A549 (cell line): ENCODE measurements around the gene COX14. TPM values are rescaled to one million over a fixed set of nuclear protein-coding genes. Genes with fewer than 3 reads are reported as not detected.

Experiments used
- ATAC-seq, 2 experiments: fragments of 200-7000 bp in 1 of 2; fragments of >200 bp in 1 of 2; cut with Nextera tagmentation in 1 of 2; cut with Tn5 transposase in 1 of 2; 3 replicates each; pipeline versions ENCODE4 v1.8.0 to v1.9.1; 2018 to 2020; ENCODE audit warnings: mild to moderate bottlenecking in 1 of 2, moderate library complexity in 1 of 2
- CTCF ChIA-PET: fragments of 300-600 bp; sonication (Branson Sonifier 250); formaldehyde crosslinking; extraction: SDS; loops from one replicate; lab custom pipeline; 2021; ENCODE audit warnings: antibody characterized with exemption, inconsistent platforms; lab: Yijun Ruan, JAX
- POLR2A ChIA-PET: fragments of 350-600 bp; formaldehyde crosslinking; extraction: SDS; loops from one replicate; lab custom pipeline; 2021; ENCODE audit warnings: antibody characterized with exemption, inconsistent platforms; lab: Yijun Ruan, JAX
- DNase-seq, 2 experiments: peaks; one replicate each; pipeline versions ENCODE4 v3.0.0 to v3.0.0-alpha.2; 2011 to 2016; ENCODE audit warnings: low read depth in 1 of 2, low spot score in 1 of 2
- FAIRE-seq: peaks from 2 replicates; lab custom pipeline; 2011; peaks lifted over from hg19 to GRCh38; lab: Jason Lieb, UNC
- H3K27ac ChIP-seq, 2 experiments: fragments of >200 bp; sonication (Bioruptor Twin); formaldehyde crosslinking; 3 replicates each; pipeline ENCODE4 v1.5.1; 2016 to 2017
- H3K4me1 ChIP-seq: fragments of >200 bp; sonication (Bioruptor Twin); formaldehyde crosslinking; 3 replicates; pipeline ENCODE4 v1.6.1; 2016
- H3K4me2 ChIP-seq: fragments of >200 bp; sonication (Bioruptor Twin); formaldehyde crosslinking; 3 replicates; pipeline ENCODE4 v1.6.1; 2016
- H3K4me3 ChIP-seq: fragments of >200 bp; sonication (Bioruptor Twin); formaldehyde crosslinking; 3 replicates; pipeline ENCODE4 v1.5.1; 2016
- H3K9me3 ChIP-seq: fragments of >200 bp; sonication (Bioruptor Twin); formaldehyde crosslinking; 3 replicates; pipeline ENCODE4 v1.6.1; 2016
- EP300 ChIP-seq, 2 experiments: fragments of >200 bp; sonication (Bioruptor Twin); formaldehyde crosslinking; IDR thresholded peaks; 2 replicates in 1 of 2; 3 replicates in 1 of 2; pipeline ENCODE4 v1.6.1; 2016 to 2017
- FOSL2 ChIP-seq, 2 experiments: fragments of 450-650 bp in 1 of 2; fragments of >200 bp in 1 of 2; sonication (Bioruptor Twin) in 1 of 2; formaldehyde crosslinking; IDR thresholded peaks; 2 replicates each; pipeline versions ENCODE4 v1.5.0 to v1.6.1; 2016 to 2020; ENCODE audit warnings: mild to moderate bottlenecking in 1 of 2, moderate library complexity in 1 of 2
- GATA3 ChIP-seq: IDR thresholded peaks from 2 replicates; pipeline ENCODE4 v1.6.1; 2012; ENCODE audit warnings: borderline replicate concordance
- HDAC2 ChIP-seq: fragments of 200-600 bp; sonication (generic); IDR thresholded peaks from 2 replicates; pipeline ENCODE4 v1.6.1; 2016
- HOXB13 ChIP-seq: fragments of 250-450 bp; sonication (Bioruptor Pico); IDR thresholded peaks from 2 replicates; pipeline ENCODE4 v1.5.0; 2020; ENCODE audit warnings: low read depth, mild to moderate bottlenecking, moderate library complexity
- JUN ChIP-seq, 2 experiments: fragments of >200 bp; sonication (Bioruptor Twin); formaldehyde crosslinking; IDR thresholded peaks; 2 replicates in 1 of 2; 3 replicates in 1 of 2; pipeline ENCODE4 v1.6.1; 2016 to 2017
- KDM1A ChIP-seq: fragments of 200-600 bp; sonication (generic); IDR thresholded peaks from 2 replicates; pipeline ENCODE4 v1.6.1; 2016; ENCODE audit warnings: low read depth, mild to moderate bottlenecking
- MAFK ChIP-seq: fragments of 450-650 bp; IDR thresholded peaks from 2 replicates; pipeline ENCODE4 v1.6.1; 2014; ENCODE audit not compliant: partially characterized antibody
- MYC ChIP-seq: IDR thresholded peaks from 2 replicates; pipeline ENCODE4 v1.6.1; 2012; ENCODE audit warnings: mild to moderate bottlenecking, inconsistent platforms, low read length, improper control_type of control experiment, borderline replicate concordance
- NFE2L2 ChIP-seq: fragments of 150-350 bp; conservative IDR thresholded peaks from 2 replicates; pipeline ENCODE4 v1.6.1; 2014; ENCODE audit warnings: low read length
- NPAS2 ChIP-seq: fragments of 250-450 bp; sonication (Bioruptor Pico); IDR thresholded peaks from 2 replicates; pipeline ENCODE4 v1.8.0; 2022; ENCODE audit warnings: mild to moderate bottlenecking, moderate library complexity, borderline replicate concordance
- NR3C1 ChIP-seq: fragments of >200 bp; sonication (Bioruptor Twin); formaldehyde crosslinking; IDR thresholded peaks from 3 replicates; pipeline ENCODE4 v1.6.1; 2017
- PHF8 ChIP-seq: fragments of 200-600 bp; sonication (generic); IDR thresholded peaks from 2 replicates; pipeline ENCODE4 v1.6.1; 2016; ENCODE audit warnings: low read depth, mild to moderate bottlenecking, antibody characterized with exemption, moderate library complexity, borderline replicate concordance
- POLR2A ChIP-seq: IDR thresholded peaks from 2 replicates; pipeline ENCODE4 v1.6.1; 2012; ENCODE audit warnings: mild to moderate bottlenecking, low read length
- RNF2 ChIP-seq: fragments of 200-600 bp; sonication (generic); IDR thresholded peaks from 2 replicates; pipeline ENCODE4 v1.6.1; 2016; ENCODE audit warnings: low read depth, mild to moderate bottlenecking, antibody characterized with exemption, moderate library complexity, borderline replicate concordance
- TFCP2L1 ChIP-seq: fragments of 250-450 bp; sonication (Bioruptor Pico); IDR thresholded peaks from 2 replicates; pipeline ENCODE4 v1.5.0; 2021; ENCODE audit warnings: mild to moderate bottlenecking
- ZFP36 ChIP-seq: fragments of 450-650 bp; IDR thresholded peaks from 2 replicates; pipeline ENCODE4 v1.6.1; 2014; ENCODE audit warnings: borderline replicate concordance; ENCODE audit not compliant: partially characterized antibody
- ZNF302 ChIP-seq: fragments of 250-450 bp; sonication (Bioruptor Pico); IDR thresholded peaks from 2 replicates; pipeline ENCODE4 v1.9.0; 2021; ENCODE audit warnings: inconsistent platforms, mild to moderate bottlenecking, moderate library complexity
- ZSCAN20 ChIP-seq: fragments of 250-450 bp; sonication (Bioruptor Pico); IDR thresholded peaks from 2 replicates; pipeline ENCODE4 v1.8.0; 2022; ENCODE audit warnings: mild to moderate bottlenecking, moderate library complexity
- WGBS: methylation state at CpG from one replicate; pipeline ENCODE4 v1.1.6; 2017; ENCODE audit errors: missing lambda C conversion rate; 5-methylcytosine and 5-hydroxymethylcytosine counted together
- polyA plus RNA-seq, 4 experiments: library from polyadenylated mRNA; depleted of rRNA in 3 of 4; stranded (reverse); fragments of >200 nt; fragmentation: RNase III in 1 of 4; extraction: RNeasy Plus Mini Kit Qiagen cat#74134 plus additional on column Dnase treatment in 1 of 4; gene quantifications; 2 replicates in 3 of 4; 3 replicates in 1 of 4; pipeline ENCODE4 v1.2.3, GENCODE V29; 2011 to 2017
- TF ChIP-seq, protein P1 (sequence below): fragments of >200 bp; sonication (Bioruptor Twin); formaldehyde crosslinking; IDR thresholded peaks from 2 replicates; pipeline ENCODE4 v1.6.1; 2016
- TF ChIP-seq, protein P2 (sequence below): IDR thresholded peaks from 2 replicates; pipeline ENCODE4 v1.6.1; 2012; ENCODE audit warnings: low read depth, borderline replicate concordance
- TF ChIP-seq, protein P3 (sequence below): fragments of 250-450 bp; sonication (Bioruptor Pico); IDR thresholded peaks from 2 replicates; pipeline ENCODE4 v1.5.0; 2020; ENCODE audit warnings: low read depth, mild to moderate bottlenecking, moderate library complexity
- TF ChIP-seq, protein P4 (sequence below): fragments of 450-650 bp; IDR thresholded peaks from 2 replicates; pipeline ENCODE4 v1.6.1; 2014; ENCODE audit warnings: antibody characterized with exemption
- TF ChIP-seq, protein P5 (sequence below): fragments of >200 bp; sonication (Bioruptor Twin); formaldehyde crosslinking; IDR thresholded peaks from 3 replicates; pipeline ENCODE4 v1.5.1; 2016
- TF ChIP-seq, protein P6 (sequence below): fragments of >200 bp; sonication (Bioruptor Twin); formaldehyde crosslinking; IDR thresholded peaks from 3 replicates; pipeline ENCODE4 v1.6.1; 2016

COX14 gene
- polyA plus RNA-seq, 2 of the 4 experiments (the other 2 are of a cell fraction): 93.3 to 134 TPM

DNA sequence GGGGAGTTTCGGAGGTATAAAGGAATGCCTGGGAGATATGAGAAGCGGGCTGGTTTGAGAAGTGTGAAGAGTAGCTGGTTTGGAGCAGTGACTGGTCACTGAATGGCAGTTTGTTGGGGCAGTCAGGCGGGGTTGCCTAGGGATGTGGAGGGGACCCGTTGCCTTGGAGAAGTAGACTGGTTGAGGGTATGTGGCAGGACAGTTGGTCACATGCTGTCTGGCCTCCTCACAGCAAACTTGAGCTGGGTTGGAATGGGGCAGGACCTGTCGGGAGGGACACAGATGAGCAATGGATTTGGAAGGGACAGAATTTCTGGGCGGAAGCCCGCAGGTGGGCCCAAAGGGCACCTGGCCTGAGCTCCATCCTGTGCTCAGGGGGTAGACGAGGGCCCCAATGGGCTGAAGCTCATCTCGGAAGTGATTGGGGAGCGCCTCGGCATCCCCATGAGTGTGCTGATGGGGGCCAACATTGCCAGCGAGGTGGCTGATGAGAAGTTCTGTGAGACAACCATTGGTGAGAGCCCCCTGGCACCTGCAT lies 6.1 kb upstream of the COX14 start:
- DNase-seq: no peak
- TF ChIP-seq KDM1A: no peak
- no peak for TF ChIP-seq HDAC2
- no peak for TF ChIP-seq GATA3
- no peak for TF ChIP-seq ZNF302 (CRISPR knock-in tag)
- TF ChIP-seq, protein P1, sequence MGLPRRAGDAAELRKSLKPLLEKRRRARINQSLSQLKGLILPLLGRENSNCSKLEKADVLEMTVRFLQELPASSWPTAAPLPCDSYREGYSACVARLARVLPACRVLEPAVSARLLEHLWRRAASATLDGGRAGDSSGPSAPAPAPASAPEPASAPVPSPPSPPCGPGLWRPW: no peak
- TF ChIP-seq, protein P2, sequence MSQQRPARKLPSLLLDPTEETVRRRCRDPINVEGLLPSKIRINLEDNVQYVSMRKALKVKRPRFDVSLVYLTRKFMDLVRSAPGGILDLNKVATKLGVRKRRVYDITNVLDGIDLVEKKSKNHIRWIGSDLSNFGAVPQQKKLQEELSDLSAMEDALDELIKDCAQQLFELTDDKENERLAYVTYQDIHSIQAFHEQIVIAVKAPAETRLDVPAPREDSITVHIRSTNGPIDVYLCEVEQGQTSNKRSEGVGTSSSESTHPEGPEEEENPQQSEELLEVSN: no peak
- TF ChIP-seq JUN (IDR thresholded peaks at IDR 0.05): no peak
- no peak for TF ChIP-seq NR3C1
- TF ChIP-seq NPAS2 (CRISPR knock-in tag): no peak
- TF ChIP-seq, protein P3, sequence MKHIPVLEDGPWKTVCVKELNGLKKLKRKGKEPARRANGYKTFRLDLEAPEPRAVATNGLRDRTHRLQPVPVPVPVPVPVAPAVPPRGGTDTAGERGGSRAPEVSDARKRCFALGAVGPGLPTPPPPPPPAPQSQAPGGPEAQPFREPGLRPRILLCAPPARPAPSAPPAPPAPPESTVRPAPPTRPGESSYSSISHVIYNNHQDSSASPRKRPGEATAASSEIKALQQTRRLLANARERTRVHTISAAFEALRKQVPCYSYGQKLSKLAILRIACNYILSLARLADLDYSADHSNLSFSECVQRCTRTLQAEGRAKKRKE (CRISPR knock-in tag): no peak
- no peak for TF ChIP-seq PHF8
- no peak for TF ChIP-seq MYC
- TF ChIP-seq RNF2: no peak
- TF ChIP-seq HOXB13 (CRISPR knock-in tag): no peak
- TF ChIP-seq, protein P4, sequence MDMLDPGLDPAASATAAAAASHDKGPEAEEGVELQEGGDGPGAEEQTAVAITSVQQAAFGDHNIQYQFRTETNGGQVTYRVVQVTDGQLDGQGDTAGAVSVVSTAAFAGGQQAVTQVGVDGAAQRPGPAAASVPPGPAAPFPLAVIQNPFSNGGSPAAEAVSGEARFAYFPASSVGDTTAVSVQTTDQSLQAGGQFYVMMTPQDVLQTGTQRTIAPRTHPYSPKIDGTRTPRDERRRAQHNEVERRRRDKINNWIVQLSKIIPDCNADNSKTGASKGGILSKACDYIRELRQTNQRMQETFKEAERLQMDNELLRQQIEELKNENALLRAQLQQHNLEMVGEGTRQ: no peak
- TF ChIP-seq EP300 (IDR thresholded peaks at IDR 0.05): no peak
- no peak for TF ChIP-seq POLR2A
- TF ChIP-seq TFCP2L1 (CRISPR knock-in tag): no peak
- TF ChIP-seq, protein P5, sequence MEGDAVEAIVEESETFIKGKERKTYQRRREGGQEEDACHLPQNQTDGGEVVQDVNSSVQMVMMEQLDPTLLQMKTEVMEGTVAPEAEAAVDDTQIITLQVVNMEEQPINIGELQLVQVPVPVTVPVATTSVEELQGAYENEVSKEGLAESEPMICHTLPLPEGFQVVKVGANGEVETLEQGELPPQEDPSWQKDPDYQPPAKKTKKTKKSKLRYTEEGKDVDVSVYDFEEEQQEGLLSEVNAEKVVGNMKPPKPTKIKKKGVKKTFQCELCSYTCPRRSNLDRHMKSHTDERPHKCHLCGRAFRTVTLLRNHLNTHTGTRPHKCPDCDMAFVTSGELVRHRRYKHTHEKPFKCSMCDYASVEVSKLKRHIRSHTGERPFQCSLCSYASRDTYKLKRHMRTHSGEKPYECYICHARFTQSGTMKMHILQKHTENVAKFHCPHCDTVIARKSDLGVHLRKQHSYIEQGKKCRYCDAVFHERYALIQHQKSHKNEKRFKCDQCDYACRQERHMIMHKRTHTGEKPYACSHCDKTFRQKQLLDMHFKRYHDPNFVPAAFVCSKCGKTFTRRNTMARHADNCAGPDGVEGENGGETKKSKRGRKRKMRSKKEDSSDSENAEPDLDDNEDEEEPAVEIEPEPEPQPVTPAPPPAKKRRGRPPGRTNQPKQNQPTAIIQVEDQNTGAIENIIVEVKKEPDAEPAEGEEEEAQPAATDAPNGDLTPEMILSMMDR: no peak
- TF ChIP-seq ZFP36: no peak
- CTCF ChIA-PET: interaction anchor here (1.3 to 17.7 kb wide), 6 partner anchors 10 to 209 kb away, joined by 3 to 309 read pairs (median 6); partner anchors contain the start of gene SMARCD1
- 82% methylated on average over 12 of the region's 12 CpGs for WGBS
- H3K27ac ChIP-seq: no peak overlapping the region
- H3K4me2 ChIP-seq: no peak overlapping the region
- H3K9me3 ChIP-seq: no peaks in the 10 kb centered on the region
- no peak for FAIRE-seq
- POLR2A ChIA-PET: interaction anchor here (0.9 kb wide), 1 partner anchor 21 kb away, joined by 3 read pairs; no protein-coding TSS in a partner anchor
- peaks cover 19% of the 10 kb centered on the region for H3K4me1 ChIP-seq
- no peak overlapping the region for H3K4me3 ChIP-seq
- ATAC-seq: no peak

DNA sequence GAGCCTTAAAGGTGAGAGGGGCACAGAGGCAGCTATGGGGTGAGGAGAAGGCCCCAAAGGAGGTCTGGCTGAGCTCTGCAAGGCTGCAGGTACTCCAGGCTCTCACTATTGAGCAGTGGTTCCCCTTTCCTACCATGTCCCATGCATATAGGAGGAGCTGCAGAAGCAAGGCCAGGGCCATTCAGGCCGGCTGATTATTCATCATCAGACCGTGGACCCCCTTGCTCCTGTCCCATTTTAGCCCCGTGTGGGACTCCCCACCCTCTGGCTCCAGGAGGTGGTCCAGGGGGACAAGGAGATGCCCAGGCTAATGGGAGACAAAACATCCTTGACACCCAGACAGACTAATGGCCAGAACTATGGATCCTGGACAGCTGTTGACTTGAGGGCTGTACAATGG lies 5.1 kb upstream of the COX14 start:
- CTCF ChIA-PET: interaction anchor here (1.9 to 17.7 kb wide), 4 partner anchors 22 to 69 kb away, joined by 4 to 309 read pairs (median 6); partner anchors contain the start of gene SMARCD1
- POLR2A ChIA-PET: no interaction called here
- FAIRE-seq: no peak

More for the DNA sequence above, 5.1 kb upstream of the COX14 start:
- Histone ChIP-seq H3K4me2 (no peak overlapping the region), H3K4me1 (peaks cover 24% of the 10 kb centered on the region), H3K27ac (no peak overlapping the region), H3K9me3 (no peaks in the 10 kb centered on the region), H3K4me3 (no peak overlapping the region)
- 18% methylated on average over 3 of the region's 3 CpGs for WGBS
- DNase-seq (no peak), ATAC-seq (no peak)
- TF ChIP-seq ZSCAN20 (CRISPR knock-in tag) (no peak), NFE2L2 (no peak), FOSL2 (IDR thresholded peaks at IDR 0.05) (no peak), FOSL2 (CRISPR knock-in tag; IDR thresholded peaks at IDR 0.05) (no peak), MAFK (no peak)
- TF ChIP-seq, protein P6, sequence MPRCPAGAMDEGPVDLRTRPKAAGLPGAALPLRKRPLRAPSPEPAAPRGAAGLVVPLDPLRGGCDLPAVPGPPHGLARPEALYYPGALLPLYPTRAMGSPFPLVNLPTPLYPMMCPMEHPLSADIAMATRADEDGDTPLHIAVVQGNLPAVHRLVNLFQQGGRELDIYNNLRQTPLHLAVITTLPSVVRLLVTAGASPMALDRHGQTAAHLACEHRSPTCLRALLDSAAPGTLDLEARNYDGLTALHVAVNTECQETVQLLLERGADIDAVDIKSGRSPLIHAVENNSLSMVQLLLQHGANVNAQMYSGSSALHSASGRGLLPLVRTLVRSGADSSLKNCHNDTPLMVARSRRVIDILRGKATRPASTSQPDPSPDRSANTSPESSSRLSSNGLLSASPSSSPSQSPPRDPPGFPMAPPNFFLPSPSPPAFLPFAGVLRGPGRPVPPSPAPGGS: no peak
